Measurements from ENCODE around the gene SLAIN1.

SLAIN1 gene

DNA sequence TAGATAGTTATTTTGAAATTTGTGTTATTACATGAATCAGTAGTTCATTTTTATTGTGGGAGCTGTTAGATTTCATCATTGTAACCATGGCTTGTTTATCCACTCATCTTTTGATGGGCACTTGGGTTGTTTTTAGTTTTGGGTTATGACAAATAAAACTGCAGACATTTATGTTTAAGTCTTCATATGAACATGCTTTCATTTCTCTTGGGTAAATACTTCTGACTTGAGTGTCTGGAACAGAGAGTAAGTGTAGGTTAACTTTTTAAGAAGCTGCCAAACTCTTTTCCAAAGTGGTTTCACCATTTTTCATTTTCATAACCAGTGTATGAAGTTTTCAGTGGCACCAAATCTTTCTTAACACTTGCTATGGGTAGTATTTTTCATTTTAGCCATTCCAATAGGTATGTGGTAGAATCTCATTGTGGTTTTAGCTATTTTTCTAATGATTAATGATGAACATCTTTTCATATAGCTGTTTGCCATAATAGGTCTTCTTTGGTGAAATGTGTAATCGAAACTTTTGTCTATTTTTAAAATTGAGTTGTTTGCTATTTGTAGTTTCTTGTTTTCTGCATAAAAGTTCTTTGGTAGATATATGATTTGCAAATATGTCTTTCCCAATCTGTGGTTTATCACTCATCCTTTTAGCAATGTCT, 17.9 kb downstream of the SLAIN1 start:
- no peak for DNase-seq

DNA sequence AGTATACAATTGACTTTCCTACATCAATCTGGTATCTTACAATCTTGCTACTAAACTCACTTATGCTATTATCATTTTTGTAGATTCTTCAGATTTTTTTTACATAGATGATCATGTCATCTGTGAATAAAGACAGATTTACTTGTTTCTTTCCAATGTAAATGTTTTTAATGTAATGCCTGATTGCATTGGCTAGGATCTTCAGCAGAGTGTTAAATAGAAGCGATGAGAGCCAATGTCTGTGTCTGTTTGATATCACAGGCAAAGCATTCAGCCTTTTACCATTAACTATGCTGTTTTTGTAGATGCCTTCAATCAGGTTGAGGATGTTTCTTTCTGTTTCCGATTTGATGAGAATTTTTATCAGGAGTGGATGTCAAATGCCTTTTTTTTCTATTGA, 19.2 kb downstream of the SLAIN1 start:
- DNase-seq, result no peak

DNA sequence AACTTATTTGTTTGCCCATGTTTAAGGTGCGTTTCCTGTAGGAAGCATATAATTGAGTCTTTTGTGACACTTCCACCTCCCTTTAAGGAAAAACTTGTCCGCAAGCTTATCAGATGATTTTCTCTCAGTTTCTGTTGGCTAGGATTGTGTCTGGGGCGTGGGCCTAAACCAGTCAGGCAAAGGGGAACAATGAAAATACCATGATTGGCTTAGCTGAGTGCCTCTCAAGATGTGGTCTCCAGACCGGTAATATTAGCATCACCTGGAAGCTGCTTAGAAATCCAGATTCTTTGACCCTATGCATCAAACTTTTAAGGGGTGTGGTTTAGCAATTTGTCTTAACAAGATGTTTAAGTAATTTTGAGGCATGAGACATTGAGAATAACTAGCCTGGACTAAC, 20.0 kb downstream of the SLAIN1 start:
- no peak for DNase-seq

DNA sequence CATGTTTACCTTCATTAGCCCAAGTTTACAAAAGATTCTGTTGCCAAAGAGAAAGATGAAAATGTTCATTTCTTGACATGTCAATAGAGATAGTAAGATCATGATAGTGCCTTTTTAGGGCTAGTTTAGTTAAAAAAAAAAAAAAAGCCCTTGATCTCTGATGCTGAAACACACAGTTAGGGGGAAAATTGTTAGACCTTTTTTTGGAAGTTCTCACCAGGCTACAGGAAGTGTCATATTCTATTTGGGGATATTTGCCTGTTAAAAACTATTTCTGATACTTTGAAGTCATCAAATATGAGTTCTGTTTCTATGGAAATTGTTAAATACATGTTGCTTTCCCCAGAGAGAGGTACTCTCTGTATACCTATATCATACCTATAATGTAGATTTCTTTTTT, 21.6 kb downstream of the SLAIN1 start:
- no peak for DNase-seq

DNA sequence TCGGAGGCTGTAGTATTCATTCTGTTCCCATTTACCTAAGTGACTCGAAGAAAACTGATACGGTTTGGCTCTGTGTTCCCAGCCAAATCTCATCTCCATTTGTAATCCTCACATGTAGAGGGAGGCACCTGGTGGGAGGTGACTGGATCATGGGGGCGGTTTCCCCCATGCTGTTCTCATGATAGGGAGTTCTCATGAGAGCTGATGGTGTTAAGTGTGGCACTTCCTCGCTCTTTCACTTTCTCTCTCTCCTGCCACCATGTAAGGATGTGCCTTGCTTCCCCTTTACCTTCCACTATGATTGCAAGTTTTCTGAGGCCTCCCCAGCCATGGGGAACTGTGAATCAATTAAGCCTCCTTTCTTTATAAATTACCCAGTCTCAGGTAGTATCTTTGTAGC, 23.5 kb downstream of the SLAIN1 start:
- no peak for DNase-seq

DNA sequence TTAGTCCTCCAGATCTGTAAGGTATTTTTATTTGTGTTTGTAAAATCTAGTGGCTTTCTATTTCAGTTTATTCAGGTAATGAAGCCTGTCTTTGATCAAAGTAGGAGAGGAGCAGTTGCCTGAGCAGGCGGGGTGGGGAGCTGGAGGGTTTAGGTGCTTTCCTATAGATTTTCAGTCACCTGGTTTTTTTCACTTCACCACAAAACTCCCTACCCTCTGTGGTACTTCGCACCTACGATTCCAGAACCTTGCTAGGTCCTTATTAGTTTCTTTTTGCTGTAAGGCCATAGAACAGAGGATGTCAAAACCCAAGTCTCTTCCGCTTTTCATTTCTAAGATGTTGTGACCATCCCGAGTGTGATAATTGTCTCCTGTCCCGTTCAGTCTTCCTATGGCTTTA, 26.6 kb downstream of the SLAIN1 start:
- no peak for DNase-seq

DNA sequence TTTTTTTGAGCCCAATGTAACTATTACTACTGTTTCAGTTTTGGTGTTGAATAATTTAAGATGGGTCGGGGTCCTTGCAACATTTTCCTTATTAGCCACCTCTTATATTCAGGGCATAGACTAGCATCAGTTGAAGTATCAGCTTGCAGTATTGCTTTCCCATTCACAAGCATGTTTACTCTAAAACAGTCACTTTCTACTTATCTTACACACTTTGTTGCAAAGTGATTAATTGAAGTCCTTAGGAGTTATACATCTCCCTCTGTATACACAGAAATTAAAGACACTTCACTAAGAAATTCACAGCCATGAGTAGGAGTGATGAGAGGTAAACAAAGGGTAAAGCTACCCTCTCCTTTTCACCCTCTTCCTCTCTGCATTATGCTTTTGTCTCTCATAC, 27.6 kb downstream of the SLAIN1 start:
- DNase-seq, result no peak

DNA sequence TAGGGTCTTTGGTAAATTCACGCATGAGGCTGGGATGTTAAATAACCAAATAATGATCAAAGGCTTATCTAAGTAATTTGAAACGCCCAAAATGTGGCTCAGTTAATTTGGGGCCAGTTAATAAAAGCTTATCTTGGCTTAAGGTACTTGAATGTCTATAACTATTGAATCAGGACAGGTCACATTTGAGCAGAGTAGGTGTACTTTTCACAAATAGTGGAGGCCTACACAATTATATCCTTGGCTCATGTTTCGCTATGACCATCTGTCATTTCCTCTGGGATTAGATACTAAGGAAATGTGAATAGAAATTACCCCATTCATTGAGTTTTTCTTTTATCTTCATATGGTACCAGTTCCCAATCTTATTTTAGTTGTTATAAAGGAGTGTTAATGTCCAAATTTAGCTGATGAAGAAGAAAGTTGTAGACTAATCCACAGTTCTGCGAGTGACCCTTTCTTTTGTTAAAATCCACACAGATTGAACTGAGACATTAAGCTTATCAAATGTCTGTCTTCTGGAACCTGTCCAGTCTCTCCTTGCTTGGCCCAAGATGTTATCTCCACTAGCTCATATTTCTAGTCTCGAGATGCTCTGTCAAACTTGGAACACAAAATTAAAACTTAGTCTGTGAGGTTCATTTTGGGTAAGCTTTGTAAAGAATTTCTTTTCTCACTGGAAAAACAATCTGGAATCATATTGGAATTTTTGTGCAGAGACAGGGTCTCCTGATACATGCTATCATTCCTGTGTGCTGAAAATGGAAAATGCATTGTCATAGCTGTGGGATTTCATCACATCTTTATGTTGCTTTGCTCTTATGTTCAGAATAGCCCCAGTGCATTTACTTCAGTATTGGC, 31.0 kb downstream of the SLAIN1 start:
- DNase-seq, result no peak

DNA sequence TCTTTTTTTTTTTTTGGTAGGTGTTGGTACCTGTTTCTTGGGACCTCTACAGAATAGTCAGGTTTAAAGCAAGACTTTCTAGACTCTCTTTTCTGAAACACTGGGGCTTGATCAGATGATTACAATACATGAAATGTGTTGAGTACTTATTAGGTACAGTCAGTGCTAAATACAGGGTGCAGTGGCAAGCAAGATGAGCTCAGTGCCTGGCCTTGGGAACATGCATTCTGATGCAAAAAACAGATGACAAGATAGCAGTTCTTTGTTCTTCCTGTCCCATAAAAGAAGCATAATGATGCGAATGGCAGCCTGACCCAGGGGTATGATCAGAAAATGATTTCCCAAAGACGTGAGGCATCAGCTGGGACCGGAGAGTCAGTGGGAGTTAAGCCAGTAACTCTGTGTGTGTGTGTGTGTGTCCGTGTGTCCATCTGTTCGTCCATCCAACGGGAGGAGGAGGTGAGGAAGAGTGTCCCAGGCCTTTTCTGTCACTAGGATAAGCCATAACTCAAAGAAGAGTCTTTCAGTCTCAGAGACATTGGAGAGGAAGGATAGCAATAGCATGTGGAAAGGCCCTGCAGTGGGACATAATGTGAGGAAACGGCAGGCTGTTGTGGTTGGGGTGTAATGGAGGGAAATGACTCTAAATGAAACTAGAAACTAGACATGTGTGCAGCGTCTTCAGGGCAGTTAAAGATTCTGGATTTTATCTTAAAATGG, 32.2 kb downstream of the SLAIN1 start:
- no peak for DNase-seq

DNA sequence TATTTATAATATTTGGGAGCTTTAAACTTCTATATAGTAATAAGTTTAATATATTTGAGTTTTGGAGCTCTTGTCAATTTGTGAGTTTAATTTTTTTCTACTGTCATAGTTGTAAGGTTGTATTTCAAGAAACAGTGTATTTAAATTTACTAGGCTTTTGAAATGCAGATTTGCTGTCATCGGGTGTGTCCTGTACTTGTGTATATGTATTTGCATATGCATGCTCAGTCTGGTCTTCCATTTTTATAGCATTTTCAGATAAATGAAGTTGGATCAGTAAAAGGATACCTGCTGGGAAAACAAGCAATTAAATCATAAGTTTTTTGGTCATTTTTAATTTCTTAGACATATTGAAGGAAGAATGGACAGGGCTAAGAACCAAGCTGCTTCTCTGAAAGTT, 33.1 kb downstream of the SLAIN1 start:
- DNase-seq, result no peak

DNA sequence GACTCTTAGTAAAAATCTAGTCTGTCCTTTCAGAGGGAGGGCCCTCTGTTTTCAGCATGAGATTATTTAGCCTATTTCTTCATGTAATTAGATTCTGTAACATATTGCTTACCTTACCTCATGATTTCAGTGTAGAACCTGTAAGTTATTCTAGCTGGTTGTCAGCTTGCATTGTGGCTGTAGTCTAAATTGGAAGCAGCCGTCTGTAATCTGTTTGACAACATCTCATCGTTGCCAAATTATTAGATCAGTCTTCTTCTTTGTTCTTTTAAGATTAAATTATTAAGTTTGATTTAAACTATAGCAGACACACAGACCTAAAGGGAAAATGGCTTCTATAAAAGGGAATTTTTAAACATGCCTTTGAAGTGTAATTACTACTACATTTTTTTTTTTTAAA, 34.8 kb downstream of the SLAIN1 start:
- no peak for DNase-seq

DNA sequence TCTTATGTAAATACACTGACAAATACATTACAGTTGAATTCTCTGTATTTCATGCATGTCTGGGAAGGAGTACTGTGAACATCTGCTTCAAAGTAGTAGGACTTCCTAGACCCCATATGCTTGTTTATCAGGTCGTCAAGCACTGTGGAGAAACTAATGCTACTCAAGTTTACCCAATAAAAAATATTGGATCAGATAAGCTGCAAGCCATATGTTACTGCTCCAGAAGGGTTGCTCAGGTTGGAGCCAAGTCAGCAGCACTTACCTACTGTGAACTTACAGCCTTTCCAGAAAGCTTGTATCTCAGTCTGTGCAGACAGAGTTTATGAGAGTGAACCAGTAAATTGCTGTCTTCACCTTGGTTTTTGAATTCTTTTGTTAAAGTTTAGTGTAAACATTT, 36.2 kb downstream of the SLAIN1 start:
- DNase-seq, result no peak

DNA sequence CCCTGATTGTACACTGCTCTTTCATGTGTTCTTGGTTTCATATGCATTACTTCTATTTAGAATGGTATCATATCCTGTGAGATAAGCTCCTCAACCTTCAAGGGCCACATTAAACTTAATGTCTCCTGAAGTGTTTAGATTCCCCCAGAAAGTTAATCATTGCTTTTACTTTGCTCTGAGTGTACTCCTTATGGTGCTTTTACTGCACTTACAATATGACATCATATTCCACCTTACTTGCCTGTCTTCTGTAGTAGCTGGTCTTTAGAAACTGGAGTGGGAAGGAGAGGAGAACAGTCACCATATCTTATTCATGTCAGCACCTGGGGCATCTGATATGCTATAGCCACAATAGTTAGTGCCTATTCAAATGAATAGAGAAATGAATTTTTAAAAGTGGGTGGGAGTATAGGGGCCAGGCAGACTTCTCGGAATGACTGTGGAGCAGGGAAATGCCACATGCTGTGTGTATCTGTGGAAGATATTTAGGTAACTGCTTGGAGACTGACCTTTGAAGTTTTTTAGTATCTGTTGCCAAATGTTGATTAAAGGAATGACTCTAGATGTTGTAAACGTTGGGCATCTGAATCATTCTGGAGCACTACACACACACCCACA, 40.2 kb downstream of the SLAIN1 start:
- no peak for DNase-seq

DNA sequence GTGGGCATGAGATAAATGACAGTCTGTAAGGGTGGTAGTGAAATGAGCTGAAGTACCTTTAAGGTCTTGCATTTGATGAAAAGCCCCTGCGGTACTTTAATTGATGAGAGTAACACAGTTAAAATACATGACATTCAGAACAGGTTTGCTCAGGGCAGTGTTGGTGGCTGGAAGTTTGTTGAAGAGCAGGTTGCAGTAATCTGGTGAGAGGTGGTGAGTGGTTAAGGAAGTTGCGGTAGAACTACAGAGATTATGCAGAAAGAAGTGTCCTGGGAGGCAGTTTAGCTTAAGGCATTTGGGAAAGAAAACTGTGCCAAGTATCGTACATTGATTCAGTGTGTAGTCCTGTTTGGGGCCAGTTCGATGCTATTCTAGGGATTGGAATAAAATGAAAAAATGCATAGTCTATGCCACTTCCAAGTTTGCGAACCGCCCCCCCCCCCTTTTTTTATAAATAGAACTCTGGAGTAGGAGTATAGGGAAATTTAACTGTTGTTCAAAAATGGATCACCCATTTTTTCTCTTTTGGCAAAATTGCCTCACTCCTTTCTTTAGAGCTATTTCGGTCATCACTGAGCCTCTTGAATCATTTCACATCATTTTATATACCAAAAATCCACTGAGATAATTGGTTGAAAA, 42.7 kb downstream of the SLAIN1 start:
- no peak for DNase-seq

DNA sequence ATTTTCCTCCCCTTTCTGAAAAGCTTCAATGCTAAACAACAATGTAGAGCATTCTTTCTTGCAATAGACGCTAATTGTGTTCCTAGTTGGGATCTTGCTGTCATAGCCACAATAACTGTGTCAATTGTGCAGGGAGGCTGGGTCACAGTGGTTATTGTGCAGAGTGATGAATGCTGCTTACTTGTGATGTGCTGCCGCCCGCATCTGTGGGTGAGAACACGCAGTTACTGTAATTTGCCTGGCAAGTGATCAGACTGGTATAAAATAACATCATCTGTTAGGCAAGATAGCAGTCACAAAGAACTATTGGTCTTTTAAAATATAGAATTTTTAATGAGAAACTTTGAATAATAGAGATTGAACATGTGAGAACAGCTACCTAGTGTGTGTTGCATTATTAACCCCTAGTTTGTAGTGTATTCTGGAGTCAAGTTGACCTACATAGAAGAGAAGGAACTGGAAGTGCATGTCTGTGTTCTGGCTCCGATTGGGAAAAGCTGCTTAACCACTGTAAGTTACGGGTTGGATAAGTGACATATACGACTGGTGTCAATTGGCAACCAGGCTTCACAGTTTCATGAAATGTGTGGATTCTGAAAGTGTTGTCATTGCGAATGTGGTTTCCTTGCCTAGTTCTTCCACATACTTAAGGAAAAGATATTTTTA, 43.6 kb downstream of the SLAIN1 start:
- DNase-seq, result no peak

DNA sequence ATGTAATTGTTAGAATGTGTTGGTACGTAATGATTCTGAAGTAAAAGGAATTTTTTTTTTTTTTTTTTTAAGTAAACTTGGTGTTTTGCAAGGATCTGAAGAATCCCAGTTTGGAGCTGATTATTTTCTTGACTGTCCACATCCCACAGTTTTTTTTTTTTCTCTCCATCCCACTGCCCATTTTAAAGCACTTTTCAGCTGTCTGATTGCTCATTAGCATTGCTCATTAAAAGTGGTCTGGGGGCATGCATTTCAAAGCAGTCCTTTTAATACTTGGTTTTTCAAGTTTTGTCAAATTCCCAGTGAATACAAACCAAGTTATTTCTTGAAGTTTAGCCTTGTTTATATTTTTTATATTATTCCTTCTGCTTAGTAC, 44.1 kb downstream of the SLAIN1 start:
- no peak for DNase-seq

DNA sequence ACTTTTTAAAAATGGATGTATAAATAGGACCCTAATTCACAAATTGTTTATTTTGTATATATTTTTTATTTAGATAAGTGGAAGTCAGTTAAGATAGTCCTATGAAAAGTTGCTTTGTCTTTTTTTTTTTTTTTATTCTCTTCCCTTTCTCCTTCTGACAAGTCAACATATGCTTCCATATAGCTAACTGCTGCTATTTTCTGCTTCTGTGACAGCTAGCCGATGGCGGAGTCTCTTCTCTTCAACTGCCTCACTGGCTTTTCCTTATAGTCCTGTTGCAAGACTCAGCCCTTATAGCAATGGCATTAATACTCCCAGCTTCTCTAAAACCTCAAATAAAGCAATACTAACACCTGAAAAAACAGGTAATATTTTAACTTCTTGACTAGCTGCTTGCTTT, 45.3 kb downstream of the SLAIN1 start:
- no peak for DNase-seq

DNA sequence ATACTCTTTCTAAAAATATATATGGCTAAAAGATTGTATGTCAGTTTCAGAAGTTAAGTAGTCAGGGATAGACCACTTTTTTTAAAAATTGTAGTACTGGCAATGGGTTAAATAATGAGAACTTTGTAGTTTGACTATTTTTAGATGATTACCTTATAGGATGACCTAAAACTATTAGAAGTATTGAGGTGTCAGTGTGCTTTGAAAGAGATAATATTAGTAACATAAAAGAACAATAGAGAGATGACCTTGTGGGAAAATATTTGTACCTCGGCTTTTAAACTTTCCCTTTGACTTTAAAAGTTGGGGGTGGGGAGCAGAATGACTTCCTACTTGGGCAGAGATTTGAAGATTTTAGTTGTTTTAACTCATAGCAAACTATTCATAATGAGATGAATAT, 48.3 kb downstream of the SLAIN1 start:
- no peak for DNase-seq

DNA sequence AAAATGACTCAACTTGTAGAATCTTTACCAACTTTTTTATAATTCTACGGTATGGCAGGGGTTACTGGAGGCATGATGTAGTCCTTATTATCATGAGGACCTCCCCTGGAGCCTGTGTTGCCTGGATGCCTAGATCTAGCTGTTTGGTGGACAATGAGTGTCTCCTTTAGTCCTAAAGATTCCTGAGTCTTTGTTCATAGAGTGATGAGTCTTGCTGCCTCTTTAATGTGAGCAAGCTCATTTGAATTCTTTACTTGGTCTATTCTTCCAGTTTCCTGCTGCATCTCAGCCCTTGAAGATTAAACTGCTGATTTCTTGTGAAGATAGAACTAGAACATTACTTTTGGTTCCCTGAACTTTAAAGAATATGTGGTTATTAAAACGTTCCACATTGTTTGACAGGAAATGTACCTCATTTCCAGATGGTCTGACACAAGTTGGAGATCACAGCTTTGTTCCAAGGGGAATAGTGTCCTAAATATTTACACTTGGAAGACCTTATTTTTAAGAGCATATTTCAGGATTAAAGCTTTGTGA, 51.9 kb downstream of the SLAIN1 start:
- DNase-seq, result no peak

DNA sequence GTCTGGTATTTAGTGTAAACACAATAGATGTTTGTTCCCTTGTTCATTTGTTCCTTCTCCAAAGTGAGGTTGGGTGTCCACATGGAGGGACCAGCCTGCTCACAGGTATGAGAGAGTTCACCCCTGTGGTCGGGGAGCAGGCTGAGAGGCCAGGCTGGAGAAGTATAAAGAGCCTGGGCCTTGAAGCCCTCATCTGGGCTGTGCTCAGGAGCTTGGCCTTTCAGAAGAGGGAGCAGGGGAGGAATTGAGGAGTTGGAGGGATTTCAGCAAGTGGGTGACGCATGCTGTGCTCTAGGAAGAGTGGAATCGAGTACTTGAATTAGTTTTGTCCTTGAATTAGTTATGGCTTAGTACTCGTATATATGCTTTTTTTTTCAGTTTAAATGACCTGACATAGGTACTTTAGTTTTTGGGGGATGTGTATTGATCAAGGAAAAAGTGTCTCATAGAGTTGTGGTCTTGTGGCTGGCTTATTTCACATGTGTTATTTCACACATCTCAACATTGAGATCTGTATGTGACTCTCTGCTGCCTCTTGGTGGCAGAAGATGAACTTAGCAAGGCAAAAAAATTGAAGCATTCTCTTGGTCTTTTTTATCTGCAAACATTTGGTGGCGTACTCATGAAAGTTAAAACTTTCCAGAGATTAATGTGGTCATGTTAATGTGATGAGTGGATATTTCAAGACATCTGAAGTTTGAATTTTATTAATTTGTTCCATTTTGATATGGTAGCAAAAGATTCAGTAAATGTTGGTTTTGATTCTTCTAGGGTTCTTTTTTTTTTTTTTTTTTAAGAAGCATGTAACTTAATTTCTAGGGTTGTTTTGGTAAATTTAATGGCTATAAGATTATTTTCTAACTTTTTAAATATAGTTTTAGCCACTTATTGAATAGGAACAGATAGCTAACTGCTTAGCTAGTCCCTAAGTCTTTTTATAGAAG, 54.3 kb downstream of the SLAIN1 start:
- DNase-seq, result no peak

DNA sequence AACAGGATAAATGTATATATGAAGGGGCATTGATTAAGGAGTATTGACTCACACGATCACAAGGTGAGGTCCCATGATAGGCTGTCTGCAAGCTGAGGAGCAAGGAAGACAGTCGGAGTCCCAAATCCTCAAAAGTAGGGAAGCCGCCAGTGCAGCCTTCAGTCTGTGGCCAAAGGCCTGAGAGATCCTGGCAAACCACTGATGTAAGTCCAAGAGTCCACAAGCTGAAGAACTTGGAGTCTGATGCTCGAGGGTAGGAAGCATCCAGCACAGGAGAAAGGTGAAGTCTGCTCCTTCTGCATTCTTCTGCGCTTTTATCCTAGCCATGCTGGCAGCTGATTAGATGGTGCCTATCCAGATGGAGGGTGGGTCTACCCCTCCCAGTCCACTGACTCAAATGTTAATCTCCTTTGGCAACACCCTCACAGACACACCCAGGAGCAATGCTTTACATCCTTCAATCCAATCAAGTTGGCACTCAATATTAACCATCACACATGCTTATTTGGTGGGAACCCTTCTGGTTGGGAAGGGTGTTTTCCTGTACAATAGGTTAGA, 55.1 kb downstream of the SLAIN1 start:
- DNase-seq, result no peak
